Measurements from ENCODE around the gene TRIL.
A peak's percentile ranks its signal among the peaks of the same experiment; 100 is the strongest.

Gene TRIL

DNA sequence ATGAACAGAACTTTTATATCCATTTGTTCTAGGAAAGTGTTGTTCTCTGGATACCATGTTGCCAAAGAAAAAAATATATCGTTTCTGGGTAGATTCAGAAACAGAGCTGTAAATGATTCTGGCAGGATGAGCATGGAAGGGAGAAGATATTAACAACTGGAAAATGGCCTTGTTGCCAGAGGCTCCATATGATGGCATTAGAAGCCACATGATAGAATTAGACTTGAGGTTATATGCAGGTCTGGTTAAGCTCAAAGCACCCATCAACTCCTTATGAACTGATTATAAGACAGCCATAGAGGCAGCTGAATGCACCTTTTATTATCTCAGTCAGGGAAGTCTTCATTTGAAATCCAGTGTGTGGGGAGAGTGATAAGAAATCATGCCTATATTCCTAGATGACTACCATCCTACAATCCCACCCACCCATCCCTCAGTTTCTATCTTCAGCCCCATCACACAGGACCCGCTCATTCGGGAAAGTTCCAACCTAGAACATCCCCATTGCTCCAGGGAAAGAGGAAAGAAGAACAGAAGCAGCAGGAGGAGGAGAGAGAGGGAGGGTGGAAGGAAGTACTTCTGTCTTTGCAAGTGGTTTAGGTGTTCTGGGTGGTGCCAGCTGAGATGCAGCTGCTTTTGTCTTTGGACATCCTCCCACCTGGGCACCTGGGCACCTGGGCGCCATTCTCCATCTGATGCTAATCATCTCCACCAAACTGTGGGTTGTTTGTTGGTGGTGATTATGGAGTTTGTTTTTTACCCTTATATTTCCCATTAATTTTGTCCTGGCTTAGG is 25.5 kb upstream of the TRIL start:
- no peak for DNase-seq

DNA sequence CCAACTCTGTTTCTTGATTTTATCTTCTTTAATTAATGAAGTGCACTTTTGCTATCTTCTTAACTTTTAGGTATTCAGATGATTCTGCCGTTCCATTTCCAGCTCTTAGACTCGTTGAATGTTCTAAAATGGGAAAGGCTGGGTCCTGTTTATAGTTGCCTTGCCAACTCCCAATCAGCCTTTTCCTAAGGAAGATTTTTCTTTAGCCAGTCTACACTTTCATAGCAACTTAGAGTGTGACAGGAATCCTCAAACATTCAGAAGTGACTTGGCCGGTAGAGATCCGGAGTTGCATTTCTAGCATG is 23.0 kb upstream of the TRIL start:
- no peak for DNase-seq

DNA sequence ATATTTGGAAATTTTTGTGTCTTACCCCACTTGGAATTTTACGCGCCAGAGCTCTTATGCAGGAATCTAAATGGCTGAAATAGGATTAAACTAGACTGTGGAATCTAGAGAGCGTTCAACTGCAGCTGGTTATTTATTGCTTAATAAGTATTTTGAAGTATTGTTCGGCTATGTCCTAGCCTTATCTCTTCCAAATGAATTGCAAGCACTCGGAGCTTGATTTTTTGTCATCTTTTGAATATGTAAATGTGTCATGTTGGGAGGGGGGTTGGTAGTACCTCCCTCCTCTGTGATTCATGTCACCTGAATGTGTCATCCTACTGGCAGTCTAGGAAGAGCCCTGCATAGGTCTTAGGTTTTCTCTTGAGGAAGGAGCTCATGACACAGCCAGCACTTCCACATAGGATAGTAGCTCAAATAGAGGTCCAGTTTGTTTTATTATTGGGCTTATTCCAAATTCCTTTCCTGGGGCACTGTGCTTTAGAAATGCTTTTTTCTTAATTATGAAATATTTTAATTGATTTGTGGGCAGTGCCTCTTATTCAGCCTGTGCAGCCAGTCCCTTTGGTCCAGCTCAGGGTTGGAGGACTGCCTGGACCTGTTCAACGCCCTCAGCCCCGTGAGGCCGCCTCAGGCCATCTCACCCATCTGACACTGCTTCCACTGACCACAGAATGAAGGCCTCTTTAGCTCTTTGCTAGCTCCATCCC is 22.5 kb upstream of the TRIL start:
- DNase-seq = no peak

DNA sequence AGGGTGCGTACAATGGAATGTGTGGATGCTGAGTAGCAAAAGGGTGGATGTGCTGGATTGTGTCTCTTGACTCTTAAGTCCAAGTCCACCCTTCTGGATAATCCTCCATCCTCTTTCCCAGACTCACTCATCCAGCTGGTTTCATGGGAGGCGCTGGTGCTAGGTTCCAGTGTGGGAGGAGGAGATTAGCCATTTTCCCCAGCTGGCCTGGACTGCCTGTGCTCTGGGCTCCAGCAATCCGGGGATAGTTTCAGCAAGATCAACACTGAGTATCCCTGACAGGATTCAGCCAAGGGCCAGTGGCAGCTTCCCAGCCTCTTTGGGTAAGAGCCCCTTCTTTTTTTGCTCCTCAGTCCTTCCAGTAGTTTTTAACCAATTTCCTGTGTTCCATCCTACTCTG is 21.6 kb upstream of the TRIL start:
- DNase-seq = no peak

DNA sequence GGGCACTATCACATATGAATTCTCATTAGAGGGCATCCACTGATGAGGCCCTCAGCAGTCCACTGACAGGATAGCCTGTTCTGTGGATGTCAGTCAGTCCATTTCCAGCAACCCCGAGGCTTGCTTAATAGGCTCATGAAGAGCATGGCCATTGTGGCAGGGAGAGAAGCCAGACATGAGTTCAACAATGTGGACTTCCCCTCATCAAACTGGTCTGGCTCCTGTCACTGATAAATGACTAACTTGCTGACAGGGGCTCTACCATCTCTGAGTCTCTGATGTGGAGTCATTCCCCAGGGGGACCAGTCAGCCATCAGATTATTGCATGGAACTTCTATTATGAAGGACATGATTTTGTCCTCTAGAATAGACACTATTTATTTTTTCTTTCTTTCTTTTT is 19.8 kb upstream of the TRIL start:
- DNase-seq = no peak

DNA sequence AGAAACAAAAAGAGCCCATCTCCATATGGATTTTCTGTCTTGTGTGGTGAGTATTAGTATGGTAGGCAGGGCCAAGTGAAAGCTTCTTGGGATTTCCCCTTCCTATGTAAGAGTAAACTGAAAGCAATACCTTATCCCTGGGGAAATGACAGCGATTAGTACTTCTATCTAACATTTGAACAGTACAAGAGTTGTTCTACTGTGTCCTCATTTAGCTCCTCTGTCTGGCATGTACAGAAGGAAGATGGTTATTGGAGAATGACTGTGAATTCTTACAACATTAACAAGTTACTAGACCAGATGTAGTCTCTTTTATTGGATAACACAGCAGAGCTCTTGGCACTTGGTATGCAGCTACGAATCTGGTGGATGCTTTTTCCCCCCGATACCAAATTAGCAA is 17.9 kb upstream of the TRIL start:
- DNase-seq = no peak

DNA sequence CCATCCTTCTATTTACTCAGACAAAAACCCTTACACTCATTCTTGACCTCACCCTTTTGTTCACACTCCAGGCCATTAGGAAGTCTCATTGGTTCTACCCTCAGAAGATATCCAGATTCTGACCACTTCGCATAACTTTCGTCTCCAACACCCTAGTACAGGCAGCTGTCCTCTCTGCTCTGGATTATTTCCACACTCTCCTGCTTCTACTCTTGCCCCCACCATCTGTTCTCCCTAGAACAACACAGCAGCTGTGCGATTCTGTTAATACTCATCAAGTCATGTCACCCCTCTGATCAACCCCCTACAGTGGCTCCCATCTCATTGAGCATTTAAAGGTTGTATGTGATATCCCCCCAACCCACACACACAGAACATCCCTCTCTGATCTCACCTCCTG is 15.5 kb upstream of the TRIL start:
- DNase-seq = no peak

DNA sequence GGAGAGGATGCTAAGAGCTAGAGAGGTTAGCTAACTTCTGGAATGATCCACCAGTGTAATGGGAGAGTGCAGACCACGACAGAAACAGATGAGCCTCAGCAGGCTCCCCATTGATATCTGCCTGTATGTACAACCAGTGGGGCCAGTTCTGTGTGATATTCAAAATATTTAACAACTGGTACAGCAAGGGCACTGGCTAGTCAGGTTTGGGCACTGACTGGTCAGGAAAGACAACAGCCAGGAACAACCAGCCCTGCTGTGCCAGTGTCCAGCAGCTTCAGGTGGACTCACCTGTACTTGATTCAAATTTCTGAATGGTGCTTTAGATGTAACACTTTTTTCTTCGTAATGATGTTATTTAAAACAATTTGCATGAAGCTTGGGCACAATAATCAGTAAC is 5.9 kb upstream of the TRIL start:
- DNase-seq = no peak

DNA sequence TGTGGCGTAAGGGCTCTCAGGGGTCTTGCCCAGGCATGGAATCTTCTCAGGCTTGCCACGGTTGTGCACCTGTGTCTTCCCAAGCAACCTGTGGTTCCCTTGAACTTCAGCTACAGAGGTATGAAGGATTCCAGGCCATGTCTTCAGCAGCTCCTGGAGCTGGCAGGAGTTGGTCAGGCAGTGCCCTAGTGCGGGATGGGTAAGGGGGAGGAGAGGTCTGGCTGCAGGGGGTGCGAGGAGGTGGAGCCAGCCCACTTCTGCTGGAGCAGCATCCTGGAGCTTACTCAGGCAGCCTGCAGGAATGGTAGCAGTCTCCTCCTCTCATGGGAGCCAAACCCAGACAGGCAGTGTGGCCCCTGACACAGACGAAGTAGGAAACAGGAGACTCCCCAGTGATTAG is 3.8 kb upstream of the TRIL start:
- no peak for DNase-seq

DNA sequence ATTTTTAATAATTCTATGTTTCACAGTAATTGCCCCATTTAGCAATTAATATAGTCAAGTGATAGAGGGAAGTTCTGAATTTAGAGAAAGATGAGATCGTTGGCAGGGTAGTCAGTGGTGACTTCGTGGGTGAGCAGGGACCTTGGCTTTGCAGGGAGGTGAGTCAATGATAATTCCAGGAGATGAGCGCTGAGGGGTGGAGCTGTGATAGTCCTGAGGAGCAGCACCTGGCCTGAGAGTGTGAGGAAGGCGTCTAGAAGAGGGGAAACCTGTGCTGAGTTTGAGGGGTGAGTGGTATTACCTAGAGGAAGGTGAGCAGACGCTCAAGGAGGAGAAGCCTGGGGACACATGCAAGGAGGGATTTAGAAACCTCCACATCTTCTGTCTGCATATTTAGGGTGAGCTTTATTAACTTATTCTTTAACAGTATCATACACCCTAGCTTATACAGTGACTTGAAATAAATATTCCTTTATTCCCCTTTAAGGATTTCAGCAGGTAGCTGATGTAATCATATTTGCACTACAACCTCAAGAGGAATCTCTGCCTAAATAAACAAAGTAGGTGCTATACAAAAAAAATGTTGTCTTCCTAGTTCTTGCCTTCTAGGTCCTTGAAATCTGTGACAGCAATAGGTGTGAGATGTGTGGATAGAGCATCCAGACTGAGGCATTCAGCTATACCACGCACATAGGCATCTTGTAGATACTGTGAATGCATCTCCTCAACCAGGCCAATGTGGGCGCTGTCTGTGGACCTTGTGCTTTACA is 2.1 kb upstream of the TRIL start:
- no peak for DNase-seq

DNA sequence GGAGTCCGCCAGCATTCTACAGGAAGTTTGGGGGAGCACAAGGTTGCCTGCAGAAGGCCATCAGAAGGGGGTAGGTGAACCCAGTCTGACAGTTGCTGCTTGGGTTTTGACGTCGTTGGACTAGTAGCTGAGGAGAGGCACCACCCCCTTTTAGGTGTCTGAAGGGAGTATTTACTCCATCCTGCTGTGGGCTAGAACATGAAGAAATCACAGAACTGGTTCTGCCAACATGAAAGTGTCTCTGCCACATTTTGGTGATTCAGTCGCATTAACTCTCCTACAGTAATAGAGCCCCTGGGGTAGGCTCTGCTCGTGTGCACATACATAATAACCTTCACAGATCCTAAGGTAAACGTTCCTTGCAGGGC is 834 bp upstream of the TRIL start:
- DNase-seq = no peak

DNA sequence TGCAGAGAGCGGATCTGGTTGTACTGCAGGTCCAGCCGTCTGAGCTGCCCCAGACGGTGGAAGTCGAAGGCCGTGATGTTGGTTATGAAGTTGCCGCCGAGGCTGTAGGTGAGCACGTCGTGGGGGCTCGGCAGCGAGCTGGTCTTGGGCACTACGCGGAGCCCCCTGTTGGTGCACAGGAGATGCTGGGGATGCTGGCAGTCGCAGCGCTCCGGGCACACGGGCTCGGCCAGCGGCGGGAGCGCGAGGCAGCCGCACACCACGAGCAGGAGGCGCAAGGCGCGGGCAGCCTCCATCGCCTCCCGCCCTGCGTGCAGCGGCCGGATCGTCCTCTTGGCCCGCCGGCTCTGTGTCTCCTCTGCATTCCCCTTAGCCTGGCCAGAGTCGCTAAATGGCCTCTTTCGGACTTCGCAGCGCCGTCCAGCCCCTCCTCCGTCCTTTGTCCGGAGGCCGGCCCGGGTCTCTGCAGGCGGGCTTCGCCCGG is 337 bp downstream of the TRIL start:
- DNase-seq = no peak

DNA sequence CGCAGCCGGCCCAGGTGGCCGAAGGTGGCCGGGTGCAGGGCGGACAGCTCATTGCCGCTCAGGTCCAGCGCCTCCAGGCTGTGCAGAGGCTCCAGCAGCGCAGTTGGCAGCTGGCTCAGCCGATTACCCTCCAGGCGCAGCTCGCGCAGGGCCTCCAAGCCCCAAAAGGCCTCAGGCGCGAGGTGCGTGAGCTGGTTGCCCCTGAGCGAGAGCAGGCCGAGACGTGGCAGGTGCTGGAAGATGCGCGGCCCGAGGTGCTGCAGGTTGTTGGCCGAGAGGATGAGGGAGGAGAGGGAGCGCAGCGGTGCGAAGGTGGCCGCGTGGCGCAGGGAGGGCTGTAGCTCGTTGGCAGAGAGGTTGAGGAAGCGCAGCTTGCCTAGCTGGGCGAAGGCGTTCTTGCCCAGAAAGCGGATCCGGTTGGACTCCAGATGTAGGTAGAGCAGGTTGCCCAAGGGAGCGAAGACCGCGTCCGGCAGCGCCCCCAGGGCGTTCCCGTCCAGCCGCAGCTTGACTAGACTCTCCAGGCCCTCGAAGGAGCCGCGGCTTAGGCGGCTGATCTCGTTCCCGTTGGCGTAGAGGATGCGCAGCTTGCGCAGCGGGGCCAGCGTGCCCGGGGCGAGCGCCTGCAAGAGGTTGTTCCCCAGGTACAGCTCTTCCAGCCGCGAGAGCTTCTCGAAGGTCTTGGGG is 923 bp downstream of the TRIL start:
- no peak for DNase-seq

DNA sequence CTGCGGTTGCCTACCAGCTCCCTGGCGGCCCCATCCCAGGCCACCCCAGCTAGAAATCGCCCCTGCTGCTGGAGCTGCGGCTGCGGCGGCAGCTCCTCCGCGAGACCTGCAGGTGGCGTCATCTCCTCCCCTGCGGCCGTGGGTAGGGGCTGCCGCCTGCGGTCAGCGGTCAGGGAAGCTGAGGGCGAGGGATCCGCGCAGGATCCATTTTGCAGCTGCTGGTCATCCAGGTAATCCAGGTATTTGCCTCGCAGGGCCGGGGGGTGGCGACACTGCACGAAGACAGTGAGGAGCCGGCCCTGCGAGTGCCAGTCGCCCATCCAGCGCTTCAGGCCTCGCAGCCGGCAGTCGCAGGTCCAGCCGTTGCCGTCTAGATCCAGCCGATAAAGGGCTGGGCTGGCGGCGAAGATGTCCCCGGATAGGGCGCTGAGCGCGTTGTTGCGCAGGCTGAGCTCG is 1.5 kb downstream of the TRIL start:
- peak; percentile 10 for DNase-seq

DNA sequence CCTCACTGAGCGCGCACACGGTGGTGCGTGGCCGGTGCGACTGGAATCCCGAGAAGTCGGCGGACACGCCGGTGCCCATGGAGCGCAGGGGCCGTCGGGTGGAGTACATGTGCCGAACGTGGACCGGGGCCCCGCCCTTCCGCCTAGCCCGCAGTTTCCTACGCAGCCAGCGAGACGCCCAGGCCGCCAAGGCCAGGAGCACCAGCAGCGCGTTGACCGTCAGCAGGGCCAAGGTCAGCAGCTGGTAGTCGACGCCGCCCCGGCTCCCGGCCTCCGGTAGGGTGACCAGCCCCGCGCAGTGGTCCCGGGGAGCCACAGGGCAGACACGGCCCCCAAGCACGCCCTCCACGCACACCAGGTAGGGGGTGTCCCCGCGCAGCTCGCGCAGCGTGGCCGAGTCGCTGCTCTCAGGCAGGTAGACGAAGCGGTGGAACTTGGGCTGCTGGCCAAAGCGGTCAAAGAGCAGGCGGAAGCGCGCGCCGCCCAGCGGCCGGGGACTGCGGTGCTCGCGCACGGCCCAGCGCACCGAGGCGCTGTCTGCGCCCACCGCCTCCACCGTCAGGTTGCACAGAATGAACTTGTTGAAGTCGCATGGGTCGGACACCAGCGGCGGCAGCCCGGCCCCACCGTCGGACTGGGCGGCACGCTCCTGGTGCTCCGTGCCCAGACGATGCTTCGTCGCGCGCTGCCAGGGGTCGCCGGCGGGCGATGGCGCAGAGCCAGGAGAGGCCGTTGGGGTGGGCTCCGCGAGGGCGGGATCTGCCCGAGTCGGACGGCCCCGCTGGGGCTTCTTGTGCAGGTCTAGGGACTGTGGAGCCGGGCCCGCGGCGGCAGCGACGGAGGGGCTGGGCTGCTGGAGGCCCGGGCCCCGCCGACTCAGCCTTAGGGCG is 2.2 kb downstream of the TRIL start:
- DNase-seq = peak; percentile 19

DNA sequence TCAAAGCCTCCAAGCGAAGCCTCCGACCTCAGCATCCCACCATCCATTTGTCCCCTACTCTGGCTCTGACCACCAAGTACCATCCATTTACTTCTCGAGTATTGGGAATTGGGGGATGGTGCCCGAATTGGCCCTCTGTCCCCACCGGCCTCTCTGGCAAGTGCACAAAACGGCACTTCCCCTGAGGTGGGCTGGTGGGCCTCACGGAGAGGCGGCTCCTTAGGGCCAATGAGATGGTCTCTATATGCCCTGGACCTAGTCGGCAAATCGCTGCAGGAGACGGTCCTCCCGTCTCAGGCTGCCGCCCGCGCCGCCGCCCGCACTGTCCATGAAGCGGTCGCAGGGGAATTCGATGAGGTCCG is 2.8 kb downstream of the TRIL start:
- DNase-seq = no peak

DNA sequence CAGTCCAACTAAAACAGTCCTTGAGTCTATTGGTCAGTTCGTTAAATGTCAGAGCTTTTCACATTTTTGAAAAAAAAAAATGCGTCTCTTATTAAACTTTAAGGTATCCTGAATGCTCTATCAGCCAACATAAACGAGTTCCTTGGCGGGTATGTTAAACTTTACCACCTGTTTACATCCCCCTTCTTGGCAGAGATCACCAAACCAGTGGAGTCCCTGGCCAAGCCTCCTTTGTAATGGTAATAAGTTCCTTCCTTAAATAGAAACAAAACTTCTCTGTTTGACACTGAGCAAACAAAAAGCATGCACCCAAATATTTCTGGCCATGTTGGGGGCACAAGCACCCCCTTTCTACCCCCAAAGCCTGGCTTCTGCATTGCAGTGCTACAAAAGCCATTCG is 3.2 kb downstream of the TRIL start:
- no peak for DNase-seq

DNA sequence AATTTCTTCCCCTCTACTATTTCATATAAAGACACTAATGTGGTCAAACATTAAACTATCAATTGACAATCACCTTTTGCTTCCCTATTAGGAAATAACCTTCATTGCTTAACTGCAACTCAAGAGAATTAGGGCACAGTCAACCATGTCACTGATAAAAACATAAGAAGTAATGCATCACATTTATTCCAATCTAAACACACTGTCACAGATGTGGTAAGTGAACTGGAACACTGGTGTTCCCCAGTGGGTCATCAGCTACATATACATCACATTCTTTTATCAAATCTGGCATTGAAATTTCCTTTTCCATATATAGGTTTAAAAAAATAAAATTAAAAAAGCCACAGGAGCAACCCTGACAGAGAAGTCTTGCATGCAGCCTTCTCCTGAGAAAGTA is 3.7 kb downstream of the TRIL start:
- DNase-seq = no peak

DNA sequence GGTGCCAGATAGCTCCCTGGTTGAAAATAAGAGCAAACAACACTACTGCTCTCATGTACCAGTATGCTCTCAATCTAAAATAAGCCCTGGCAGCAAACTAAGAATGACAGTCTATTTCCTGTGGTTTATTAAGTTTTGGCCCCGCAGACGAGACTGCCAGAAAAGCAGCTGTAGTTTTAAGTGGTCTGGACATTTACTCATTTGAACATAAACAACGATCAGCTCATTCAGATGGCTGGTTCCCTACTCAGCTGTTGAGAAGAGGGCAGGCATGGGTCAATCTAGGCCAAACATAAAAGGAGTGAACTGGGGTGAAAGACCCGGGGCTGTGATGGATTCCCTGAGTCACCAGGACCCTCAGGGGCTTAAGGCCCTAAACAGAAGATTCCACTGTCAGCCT is 4.5 kb downstream of the TRIL start:
- DNase-seq = no peak

DNA sequence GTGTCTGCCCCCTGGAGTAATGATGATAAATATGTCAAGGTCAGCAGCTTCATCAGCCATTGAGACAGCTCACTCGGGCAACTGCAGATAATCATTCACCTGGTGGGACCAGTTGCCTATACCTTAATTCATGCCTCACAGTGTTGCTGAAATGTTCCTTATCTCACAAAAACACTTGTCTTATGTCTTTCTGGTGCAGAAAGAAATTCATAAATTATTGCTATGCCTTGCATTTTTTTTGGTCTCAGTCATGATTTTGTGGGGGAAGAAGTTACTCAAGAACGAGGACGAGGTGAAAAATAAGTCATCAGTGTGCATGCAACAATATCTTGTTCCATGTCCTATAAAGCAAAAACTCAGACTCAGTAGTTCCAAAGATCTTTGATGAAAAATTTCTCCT is 16.0 kb downstream of the TRIL start:
- no peak for DNase-seq

DNA sequence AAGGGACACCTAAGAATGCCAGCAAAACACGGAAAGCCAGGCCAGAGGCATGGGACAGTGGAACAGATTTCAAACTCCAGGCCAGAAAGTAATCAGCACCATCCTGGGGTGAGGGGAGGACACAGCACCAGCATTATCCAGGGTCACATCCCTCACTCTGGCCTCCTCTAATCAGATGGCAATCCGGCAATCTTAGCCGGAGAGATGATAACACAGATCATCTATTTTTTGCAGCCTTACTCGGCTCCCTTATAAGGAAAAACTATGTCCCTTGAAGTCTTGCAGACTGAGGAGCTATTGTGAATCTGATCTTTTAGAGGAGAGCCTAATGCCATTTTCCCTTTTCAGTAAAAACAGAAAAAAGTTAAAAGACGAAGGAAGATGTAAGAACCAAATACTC is 16.5 kb downstream of the TRIL start:
- DNase-seq = no peak

DNA sequence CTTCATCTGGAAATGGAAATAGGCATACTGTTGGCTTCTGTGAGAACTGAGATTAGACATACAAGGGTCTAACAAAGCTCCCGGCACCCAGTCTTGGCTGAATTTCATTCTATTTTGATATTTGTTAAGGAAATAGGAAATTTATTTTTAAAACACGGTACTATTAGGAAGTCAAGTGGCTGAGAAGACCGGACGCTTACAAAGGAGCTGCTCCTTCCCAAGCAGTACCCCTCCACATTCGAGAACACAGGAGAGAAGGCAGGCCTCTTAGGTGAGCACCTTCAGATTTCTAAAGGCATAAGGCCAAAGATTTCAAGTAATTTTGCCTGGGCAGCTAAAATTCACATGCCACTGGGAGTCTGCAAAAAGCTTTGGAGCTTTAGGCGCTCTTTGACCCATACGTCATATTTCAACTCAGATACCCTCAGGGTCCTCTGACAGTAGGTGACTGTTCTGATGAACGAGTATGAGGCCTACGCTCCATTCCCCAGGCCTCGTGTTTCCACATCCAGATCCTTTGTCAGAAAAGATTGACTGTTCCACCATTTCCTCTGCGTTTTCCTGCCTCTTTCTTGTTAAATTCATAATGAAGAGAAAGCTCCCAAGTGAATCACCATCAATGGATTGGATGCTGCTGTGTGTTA is 17.3 kb downstream of the TRIL start:
- no peak for DNase-seq

Data from CD4-positive, alpha-beta T cell treated with Interleukin-10 for 1 hour (primary cell).